Lower lobe of right lung (tissue), 2 donors: ENCODE data around the gene DTWD1. TPM values are rescaled to one million over a fixed set of nuclear protein-coding genes. Genes with fewer than 3 reads are reported as not detected.
"Not testable (repeated sequence)": the region's sequence is repeated elsewhere in the genome, so short reads cannot be mapped to it uniquely, and the experiment has no call there.

Experiments used
- ATAC-seq, 2 donors: fragments of 200-7000 bp; cut with Tn5 transposase; one replicate each; pipeline ENCODE4 v1.9.1; 2020 to 2022; ENCODE audit warnings: mild to moderate bottlenecking in 2 of 2, moderate library complexity in 2 of 2
- DNase-seq: peaks from one replicate; pipeline ENCODE4 v3.0.0-alpha.2; 2020
- H3K27ac ChIP-seq: fragments of 200-600 bp; one replicate; pipeline ENCODE4 v1.8.0; 2022
- H3K27me3 ChIP-seq: fragments of 200-600 bp; one replicate; pipeline ENCODE4 v1.8.0; 2022; ENCODE audit warnings: low read depth
- H3K36me3 ChIP-seq: fragments of 200-600 bp; one replicate; pipeline ENCODE4 v1.8.0; 2022; ENCODE audit warnings: mild to moderate bottlenecking
- H3K4me1 ChIP-seq: fragments of 200-600 bp; one replicate; pipeline ENCODE4 v1.8.0; 2022
- H3K4me3 ChIP-seq: fragments of 200-600 bp; one replicate; pipeline ENCODE4 v1.8.0; 2022; ENCODE audit warnings: mild to moderate bottlenecking
- H3K9me3 ChIP-seq: fragments of 200-600 bp; one replicate; pipeline ENCODE4 v1.8.0; 2022
- intact Hi-C: fragments of 100-400 bp; cut with DNase I; formaldehyde crosslinking; loops from one replicate; pipeline ENCODE4 v1.11.0; 2022
- total RNA-seq: library from RNA; stranded (reverse); fragmentation: NEBNext Ultra II Directional; extraction: Animal tissue kit (Norgen Biotek cat#: 25700); gene quantifications from one replicate; pipeline ENCODE4 v1.2.1, GENCODE V29; 2021
- TF ChIP-seq, protein P1 (sequence below): fragments of 200-600 bp; IDR thresholded peaks from one replicate; pipeline ENCODE4 v1.8.0; 2022; ENCODE audit warnings: antibody characterized with exemption, mild to moderate bottlenecking
- donor health status: DM: no; HTN: yes; CAD: no; lungs with severe emphysema.

DTWD1 gene
- total RNA-seq, 1 donor from 2014 or later: 29.3 TPM

DNA sequence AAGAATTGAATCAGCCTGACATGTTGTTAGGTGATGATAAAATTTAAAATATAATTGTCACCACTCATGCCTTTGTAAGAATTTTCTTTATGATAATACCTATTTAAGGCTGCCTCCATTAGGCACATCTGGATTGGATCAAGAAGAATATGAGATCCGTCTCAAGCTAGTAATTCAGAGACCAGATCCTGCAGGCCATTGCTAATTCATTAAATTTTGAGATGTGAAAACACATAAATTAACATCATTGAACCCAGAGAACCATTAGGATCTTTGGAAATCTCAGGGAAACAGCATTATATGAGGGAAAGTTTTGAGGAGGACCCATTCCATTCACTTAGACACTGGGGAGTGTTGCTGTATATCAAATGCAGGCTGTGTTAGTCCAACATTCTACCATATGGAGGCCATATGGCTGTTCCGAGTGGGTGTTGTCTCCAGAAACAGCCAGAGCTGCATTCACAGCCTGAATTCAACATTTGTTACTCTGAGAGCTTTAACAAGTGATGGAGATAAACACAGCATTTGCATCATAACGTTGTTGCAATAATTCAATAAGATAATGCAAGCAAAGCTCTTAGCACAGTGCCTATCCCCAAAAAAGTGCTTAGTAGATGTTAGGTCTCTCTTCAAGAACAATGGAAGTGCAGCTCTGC lies 67.4 kb downstream of the DTWD1 start:
- ATAC-seq: no peak
- intact Hi-C loops: no loop called here

DNA sequence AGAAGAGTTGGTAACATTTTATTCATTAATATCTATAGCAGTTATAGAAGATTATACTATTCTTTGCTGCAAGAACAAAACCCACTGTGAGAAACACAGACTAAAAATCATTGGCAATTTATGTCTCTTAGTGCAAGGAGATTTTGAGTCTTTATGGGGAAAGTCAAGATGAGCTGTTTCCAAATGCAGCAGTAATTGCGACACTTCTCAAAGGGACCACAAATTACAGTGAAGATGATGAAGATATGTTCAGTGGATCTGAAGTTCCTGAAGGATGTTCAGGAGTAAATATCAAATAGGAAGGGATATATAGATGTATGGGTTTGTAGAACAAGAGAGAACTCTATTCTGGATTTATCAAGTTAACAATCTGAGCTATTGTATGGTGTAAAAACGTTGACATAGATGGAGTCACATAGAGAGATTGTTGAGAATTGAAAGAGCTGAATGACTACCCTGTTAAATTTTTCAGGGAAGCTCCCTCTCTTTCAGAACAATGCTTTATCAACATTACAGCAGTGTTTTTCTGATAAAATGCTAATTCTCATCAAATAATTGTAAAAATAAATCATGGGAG lies 71.8 kb downstream of the DTWD1 start:
- DNase-seq (no peak), ATAC-seq (no peak)
- H3K27ac ChIP-seq: no peak overlapping the region
- TF ChIP-seq, protein P1, sequence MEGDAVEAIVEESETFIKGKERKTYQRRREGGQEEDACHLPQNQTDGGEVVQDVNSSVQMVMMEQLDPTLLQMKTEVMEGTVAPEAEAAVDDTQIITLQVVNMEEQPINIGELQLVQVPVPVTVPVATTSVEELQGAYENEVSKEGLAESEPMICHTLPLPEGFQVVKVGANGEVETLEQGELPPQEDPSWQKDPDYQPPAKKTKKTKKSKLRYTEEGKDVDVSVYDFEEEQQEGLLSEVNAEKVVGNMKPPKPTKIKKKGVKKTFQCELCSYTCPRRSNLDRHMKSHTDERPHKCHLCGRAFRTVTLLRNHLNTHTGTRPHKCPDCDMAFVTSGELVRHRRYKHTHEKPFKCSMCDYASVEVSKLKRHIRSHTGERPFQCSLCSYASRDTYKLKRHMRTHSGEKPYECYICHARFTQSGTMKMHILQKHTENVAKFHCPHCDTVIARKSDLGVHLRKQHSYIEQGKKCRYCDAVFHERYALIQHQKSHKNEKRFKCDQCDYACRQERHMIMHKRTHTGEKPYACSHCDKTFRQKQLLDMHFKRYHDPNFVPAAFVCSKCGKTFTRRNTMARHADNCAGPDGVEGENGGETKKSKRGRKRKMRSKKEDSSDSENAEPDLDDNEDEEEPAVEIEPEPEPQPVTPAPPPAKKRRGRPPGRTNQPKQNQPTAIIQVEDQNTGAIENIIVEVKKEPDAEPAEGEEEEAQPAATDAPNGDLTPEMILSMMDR: no peak
- no peaks in the 10 kb centered on the region for H3K4me1 ChIP-seq
- H3K27me3 ChIP-seq: no peaks in the 10 kb centered on the region
- H3K4me3 ChIP-seq: no peak overlapping the region
- intact Hi-C loops: no loop called here
- no peaks in the 10 kb centered on the region for H3K36me3 ChIP-seq
- no peaks in the 10 kb centered on the region for H3K9me3 ChIP-seq

More for the DNA sequence above, 67.4 kb downstream of the DTWD1 start:
- Histone ChIP-seq H3K27ac (no peak overlapping the region), H3K27me3 (no peaks in the 10 kb centered on the region), H3K9me3 (no peaks in the 10 kb centered on the region), H3K4me3 (no peak overlapping the region), H3K4me1 (no peaks in the 10 kb centered on the region), H3K36me3 (no peaks in the 10 kb centered on the region)
- TF ChIP-seq, protein P1: no peak
- no peak for DNase-seq

DNA sequence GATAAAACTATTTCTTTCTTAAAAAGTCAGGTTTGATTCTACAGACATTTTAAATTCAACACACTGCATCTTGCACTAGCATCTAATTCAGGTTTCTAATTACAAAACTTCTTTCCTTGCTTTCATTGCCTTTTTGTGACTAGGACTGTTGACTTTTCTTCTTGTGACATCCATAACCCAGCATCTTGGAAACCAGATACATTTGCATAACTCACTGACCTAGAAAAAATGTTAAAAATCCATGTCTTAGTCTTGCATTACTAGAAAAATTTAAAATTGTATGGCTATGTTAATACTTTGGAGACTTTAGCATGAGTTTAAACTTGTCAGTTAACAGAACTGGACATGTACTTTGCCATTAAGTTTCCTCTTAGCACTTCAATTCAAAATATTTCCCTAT lies 72.7 kb downstream of the DTWD1 start:
- intact Hi-C loops: no loop called here
- TF ChIP-seq, protein P1: no peak
- Histone ChIP-seq H3K9me3 (no peaks in the 10 kb centered on the region), H3K36me3 (no peaks in the 10 kb centered on the region), H3K27ac (no peak overlapping the region), H3K4me3 (no peak overlapping the region), H3K27me3 (no peaks in the 10 kb centered on the region), H3K4me1 (no peaks in the 10 kb centered on the region)
- ATAC-seq: no peak
- no peak for DNase-seq

DNA sequence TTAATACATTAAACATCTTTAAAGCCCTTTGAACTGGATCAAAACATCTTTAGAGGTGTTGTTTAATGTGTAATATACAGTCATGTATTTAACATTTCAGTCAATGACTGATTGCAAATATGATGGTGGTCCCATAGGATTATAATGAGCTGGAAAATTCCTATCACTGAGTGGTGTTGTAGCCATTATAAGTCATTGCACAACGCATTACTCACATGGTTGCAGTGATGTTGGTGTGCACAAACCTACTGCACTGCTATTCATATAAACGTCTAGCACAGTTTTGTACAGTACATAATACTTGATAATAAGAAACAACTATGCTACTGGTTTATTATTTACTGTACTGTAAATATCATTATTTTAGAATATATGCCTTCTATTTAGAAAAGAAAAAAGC lies 75.6 kb downstream of the DTWD1 start:
- Histone ChIP-seq H3K4me3 (no peak overlapping the region), H3K9me3 (no peaks in the 10 kb centered on the region), H3K36me3 (no peaks in the 10 kb centered on the region), H3K27ac (no peak overlapping the region), H3K4me1 (no peaks in the 10 kb centered on the region), H3K27me3 (no peaks in the 10 kb centered on the region)
- DNase-seq (no peak), ATAC-seq (no peak)
- intact Hi-C loops: no loop called here
- TF ChIP-seq, protein P1: no peak

DNA sequence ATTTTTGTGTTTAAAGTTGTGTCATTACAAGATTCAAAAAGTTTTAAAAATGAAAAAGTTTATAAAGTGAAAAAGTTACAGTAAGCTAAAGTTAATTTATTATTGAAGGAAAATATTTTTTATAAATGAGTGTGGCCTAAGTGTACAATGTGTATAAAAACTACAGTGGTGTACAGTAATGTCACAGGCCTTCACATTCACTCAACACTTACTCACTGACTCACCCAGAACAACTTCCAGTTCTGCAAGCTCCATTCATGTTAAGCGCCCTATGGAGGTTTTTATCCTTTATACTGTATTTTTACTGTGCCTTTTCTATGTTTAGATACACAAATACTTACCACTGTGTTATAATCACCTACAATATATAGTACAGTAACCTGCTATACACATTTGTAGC lies 76.3 kb downstream of the DTWD1 start:
- Histone ChIP-seq H3K4me3 (no peak overlapping the region), H3K27me3 (no peaks in the 10 kb centered on the region), H3K36me3 (no peaks in the 10 kb centered on the region), H3K9me3 (no peaks in the 10 kb centered on the region), H3K27ac (no peak overlapping the region), H3K4me1 (no peaks in the 10 kb centered on the region)
- no peak for ATAC-seq
- TF ChIP-seq, protein P1: no peak
- intact Hi-C loops: no loop called here
- DNase-seq: no peak

DNA sequence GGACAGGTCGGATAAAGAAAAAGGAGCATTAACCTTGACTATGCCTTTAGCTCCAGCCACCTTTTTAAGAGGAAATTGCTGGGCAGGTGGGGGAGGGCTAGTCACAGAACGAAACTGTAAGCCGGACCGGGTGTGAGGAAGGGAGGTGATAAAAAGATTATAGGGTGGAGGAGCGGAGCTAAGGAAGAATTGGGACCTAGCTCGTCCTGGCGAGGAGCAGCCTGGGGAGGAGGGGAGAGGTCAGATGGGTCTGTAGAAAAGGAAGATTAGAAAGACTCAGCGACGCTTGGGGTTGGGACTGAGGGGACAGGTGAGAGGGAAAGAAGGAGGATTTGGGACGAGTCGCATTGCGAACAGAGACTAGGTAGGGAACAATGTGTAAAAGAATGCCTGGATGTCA lies 82.1 kb downstream of the DTWD1 start:
- H3K4me3 ChIP-seq, intact Hi-C loops, ATAC-seq, H3K36me3 ChIP-seq, H3K9me3 ChIP-seq, H3K27ac ChIP-seq, H3K27me3 ChIP-seq, H3K4me1 ChIP-seq, DNase-seq: not testable (repeated sequence)

Other genes with a start within 250 kb of the DTWD1 start
- gene FGF7, start 197.8 kb upstream of the DTWD1 start, total RNA-seq: 24.2 TPM
- 5.1 TPM for gene FAM227B, start 230 bp upstream of the DTWD1 start, total RNA-seq